Measurements from ENCODE around the gene MRPL20. TPM values are rescaled to one million over a fixed set of nuclear protein-coding genes. Genes with fewer than 3 reads are reported as not detected.

Gene MRPL20
- total RNA-seq, 1 donor from 2014 or later = 86.9 TPM

GRCh38 chr1:1423245-1423597 lies 16.1 kb upstream of the MRPL20 start:
- no peak overlapping the region for H3K4me3 Mint-ChIP-seq (ENCODE audit: unreplicated experiment)
- no peak for TF ChIP-seq CTCF (IDR thresholded peaks at IDR 0.05)
- no peaks in the 10 kb centered on the region for H3K27me3 Mint-ChIP-seq (ENCODE audit: unreplicated experiment)
- no peaks in the 10 kb centered on the region for H3K9me3 Mint-ChIP-seq (ENCODE audit: unreplicated experiment)
- no peak for DNase-seq (ENCODE audit: extremely low spot score, unreplicated experiment)
- no peaks in the 10 kb centered on the region for H3K36me3 Mint-ChIP-seq (ENCODE audit: unreplicated experiment)
- no peaks in the 10 kb centered on the region for H3K4me1 Mint-ChIP-seq (ENCODE audit: unreplicated experiment)
- no peak overlapping the region for H3K27ac Mint-ChIP-seq (ENCODE audit: unreplicated experiment)

- Mint-ChIP-seq H3K4me3 (ENCODE audit: unreplicated experiment) (no peak overlapping the region), H3K9me3 (ENCODE audit: unreplicated experiment) (no peaks in the 10 kb centered on the region), H3K4me1 (ENCODE audit: unreplicated experiment) (no peaks in the 10 kb centered on the region), H3K27ac (ENCODE audit: unreplicated experiment) (no peak overlapping the region), H3K27me3 (ENCODE audit: unreplicated experiment) (no peaks in the 10 kb centered on the region), H3K36me3 (ENCODE audit: unreplicated experiment) (no peaks in the 10 kb centered on the region)
- no peak for TF ChIP-seq CTCF (IDR thresholded peaks at IDR 0.05)
- DNase-seq (ENCODE audit: extremely low spot score, unreplicated experiment) = no peak
These were observed 15.6 kb upstream of the MRPL20 start for GRCh38 chr1:1422465-1423244.

- no peak for TF ChIP-seq CTCF (IDR thresholded peaks at IDR 0.05)
- H3K36me3 Mint-ChIP-seq (ENCODE audit: unreplicated experiment) = no peaks in the 10 kb centered on the region
- no peak overlapping the region for H3K27ac Mint-ChIP-seq (ENCODE audit: unreplicated experiment)
- no peaks in the 10 kb centered on the region for H3K9me3 Mint-ChIP-seq (ENCODE audit: unreplicated experiment)
- no peak for DNase-seq (ENCODE audit: extremely low spot score, unreplicated experiment)
- H3K27me3 Mint-ChIP-seq (ENCODE audit: unreplicated experiment) = no peaks in the 10 kb centered on the region
- H3K4me1 Mint-ChIP-seq (ENCODE audit: unreplicated experiment) = no peaks in the 10 kb centered on the region
- H3K4me3 Mint-ChIP-seq (ENCODE audit: unreplicated experiment) = no peak overlapping the region
These were observed 14.9 kb upstream of the MRPL20 start for GRCh38 chr1:1421907-1422464.

- H3K27me3 Mint-ChIP-seq (ENCODE audit: unreplicated experiment) = no peaks in the 10 kb centered on the region
- no peak for DNase-seq (ENCODE audit: extremely low spot score, unreplicated experiment)
- no peaks in the 10 kb centered on the region for H3K9me3 Mint-ChIP-seq (ENCODE audit: unreplicated experiment)
- H3K4me1 Mint-ChIP-seq (ENCODE audit: unreplicated experiment) = no peaks in the 10 kb centered on the region
- no peak within 1 kb of the TSS for H3K27ac Mint-ChIP-seq (ENCODE audit: unreplicated experiment)
- TF ChIP-seq CTCF (IDR thresholded peaks at IDR 0.05) = no peak
- H3K36me3 Mint-ChIP-seq (ENCODE audit: unreplicated experiment) = no peaks in the 10 kb centered on the region
- no peak within 1 kb of the TSS for H3K4me3 Mint-ChIP-seq (ENCODE audit: unreplicated experiment)
These were observed 14.2 kb upstream of the MRPL20 start, which contains the start of gene ANKRD65 for GRCh38 chr1:1421147-1421906. TSS of gene ANKRD65 (minus strand) at chr1:1421276. CDS start at chr1:1421005, 271 bp downstream.

- Mint-ChIP-seq H3K27ac (ENCODE audit: unreplicated experiment) (no peak overlapping the region), H3K4me3 (ENCODE audit: unreplicated experiment) (no peak overlapping the region), H3K27me3 (ENCODE audit: unreplicated experiment) (no peaks in the 10 kb centered on the region), H3K36me3 (ENCODE audit: unreplicated experiment) (no peaks in the 10 kb centered on the region), H3K9me3 (ENCODE audit: unreplicated experiment) (no peaks in the 10 kb centered on the region), H3K4me1 (ENCODE audit: unreplicated experiment) (no peaks in the 10 kb centered on the region)
- TF ChIP-seq CTCF (IDR thresholded peaks at IDR 0.05) = no peak
- DNase-seq (ENCODE audit: extremely low spot score, unreplicated experiment) = no peak
These were observed 13.6 kb upstream of the MRPL20 start for GRCh38 chr1:1420654-1421141.
